Measurements from ENCODE around the gene HHIPL1. TPM values are rescaled to one million over a fixed set of nuclear protein-coding genes. Genes with fewer than 3 reads are reported as not detected.

Gene HHIPL1
- total and polyA plus RNA-seq, 2 donors (not counting 3 experiments of a cell fraction or from before 2014, with no cell fraction given): 1.3 to 2.1 TPM

DNA sequence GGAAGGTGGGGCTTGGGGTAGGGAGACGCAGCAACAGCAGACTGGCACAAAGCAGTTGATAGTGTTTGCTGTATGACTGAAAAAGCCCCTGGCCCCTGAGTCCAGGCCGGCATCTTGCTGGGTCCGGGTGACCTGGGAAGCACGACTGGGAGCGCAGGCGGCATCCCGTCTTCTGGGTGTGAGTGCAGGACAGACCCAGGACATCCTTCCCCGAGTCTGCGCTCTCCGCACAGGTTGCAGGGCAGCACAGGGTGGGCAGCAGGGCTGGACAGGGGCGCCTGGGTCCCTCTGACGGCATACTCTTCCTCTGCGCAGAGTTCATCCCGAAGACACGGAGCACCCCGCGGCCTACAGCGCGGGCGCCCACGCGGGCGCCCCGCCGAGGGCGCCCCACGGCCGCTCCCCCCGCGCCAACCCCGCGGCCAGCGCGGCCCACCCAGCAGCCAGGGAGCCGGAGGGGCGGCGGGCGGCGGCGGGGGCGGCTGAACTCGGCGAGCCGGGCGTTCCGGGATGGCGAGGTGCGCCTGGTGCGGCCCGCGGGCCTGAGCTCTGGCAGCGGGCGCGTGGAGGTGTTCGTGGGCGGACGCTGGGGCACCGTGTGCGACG, 29.9 kb downstream of the HHIPL1 start:
- dilution Hi-C loops (cut with MboI; ENCODE audit: extremely low pct_ligation_motif_present, low sequenced_read_pairs) (no loop called here), intact Hi-C loops (cut with micrococcal nuclease) (no loop called here)
- Histone ChIP-seq H3K27me3 (ENCODE audit: control insufficient read depth in 2 of 2, insufficient read depth in 2 of 2, low read length in 2 of 2) (peaks cover 10 to 15% of the 10 kb centered on the region in 2 experiments), H3K9me3 (replicated peaks; ENCODE audit: control insufficient read depth, insufficient read depth, low read length) (no peaks in the 10 kb centered on the region), H3K9me1 (replicated peaks; ENCODE audit: control insufficient read depth, extremely low read depth, insufficient read depth, low read length) (no peaks in the 10 kb centered on the region), H3K27ac (ENCODE audit: insufficient read depth, low read depth, low read length) (no peak overlapping the region), H3K79me2 (ENCODE audit: control insufficient read depth, insufficient read depth, low read length) (no peaks in the 10 kb centered on the region), H3K9ac (replicated peaks; ENCODE audit: extremely low read depth, insufficient read depth, low read length) (no peak overlapping the region), H3K36me3 (ENCODE audit: control insufficient read depth in 2 of 2, extremely low read depth in 1 of 2, insufficient read depth in 2 of 2, low read length in 2 of 2) (no peaks in the 10 kb centered on the region), H3K4me2 (ENCODE audit: insufficient read depth, low read length) (no peak overlapping the region), H3K4me3 (replicated peaks in 1 of 3; ENCODE audit: insufficient read depth in 1 of 3, low read depth in 1 of 3, low read length in 3 of 3) (no peak overlapping the region), H4K20me1 (replicated peaks; ENCODE audit: control insufficient read depth, extremely low read depth, insufficient read depth, low read length) (no peaks in the 10 kb centered on the region), H3K4me1 (ENCODE audit: control insufficient read depth, extremely low read depth, insufficient read depth, low read length) (no peaks in the 10 kb centered on the region), H2AFZ (ENCODE audit: low read depth, low read length) (no peak overlapping the region)
- DNase-seq (ENCODE audit: low read depth, low spot score) (no peak), FAIRE-seq (no peak)
- no TSS peak for BruUV-seq (replicated peaks)
- TF ChIP-seq FOS (IDR thresholded peaks at IDR 0.05; ENCODE audit: borderline replicate concordance, insufficient read depth, low read length) (no peak), POLR2AphosphoS5 (IDR thresholded peaks at IDR 0.05; ENCODE audit: insufficient read depth, low read depth, low read length) (no peak), MAX (IDR thresholded peaks at IDR 0.05; ENCODE audit: insufficient read depth, insufficient read length) (no peak), POLR2A (IDR thresholded peaks at IDR 0.05; ENCODE audit: low read depth, low read length) (no peak), JUN (IDR thresholded peaks at IDR 0.05; ENCODE audit: borderline replicate concordance, insufficient read depth, insufficient read length, low read depth) (no peak), MYC (IDR thresholded peaks at IDR 0.05; ENCODE audit: low read depth, low read length) (no peak), CTCF (IDR thresholded peaks at IDR 0.05; ENCODE audit: extremely low read depth in 1 of 2, insufficient read depth in 1 of 2, low read depth in 1 of 2, low read length in 2 of 2) (no peak), EZH2 (IDR thresholded peaks at IDR 0.05; ENCODE audit: borderline replicate concordance, low read depth, low read length, severe bottlenecking) (no peak), GATA2 (IDR thresholded peaks at IDR 0.05; ENCODE audit: insufficient read depth, insufficient read length, low read depth, low read length) (no peak)
- ChIA-PET POLR2A (no interaction called here), CTCF (no interaction called here)

All from endothelial cell of umbilical vein (primary cell).